ENCODE data around the gene HECW1.

GRCh38 chr7:43076606-43077005, 35.8 kb upstream of the HECW1 start:
- TF ChIP-seq EZH2 (IDR thresholded peaks at IDR 0.05; ENCODE audit: insufficient read depth, poor library complexity, severe bottlenecking) (no peak), EZH2phosphoT487 (IDR thresholded peaks at IDR 0.05; ENCODE audit: insufficient read depth, low read depth) (no peak)
